ENCODE measurements around the gene PHACTR3.
A peak's percentile ranks its signal among the peaks of the same experiment; 100 is the strongest.

PHACTR3 gene

GRCh38 chr20:59602546-59603080, 1.7 kb upstream of the PHACTR3 start:
- H3K27me3 Mint-ChIP-seq (ENCODE audit: low read depth): peaks cover 99% of the 10 kb centered on the region
- H3K9me3 Mint-ChIP-seq: no peaks in the 10 kb centered on the region
- H3K4me3 Mint-ChIP-seq: no peak overlapping the region
- TF ChIP-seq CTCF (IDR thresholded peaks at IDR 0.05; ENCODE audit: unreplicated experiment in 3 of 3): no peak
- H3K36me3 Mint-ChIP-seq (ENCODE audit: low read depth): no peaks in the 10 kb centered on the region
- H3K4me1 Mint-ChIP-seq: peaks cover 6% of the 10 kb centered on the region
- H3K27ac Mint-ChIP-seq: no peak overlapping the region

- H3K36me3 Mint-ChIP-seq (ENCODE audit: low read depth): no peaks in the 10 kb centered on the region
- no peaks in the 10 kb centered on the region for H3K9me3 Mint-ChIP-seq
- no peak overlapping the region for H3K4me3 Mint-ChIP-seq
- no peak for TF ChIP-seq CTCF (IDR thresholded peaks at IDR 0.05; ENCODE audit: unreplicated experiment in 3 of 3)
- peaks cover 99% of the 10 kb centered on the region for H3K27me3 Mint-ChIP-seq (ENCODE audit: low read depth)
- peaks cover 6% of the 10 kb centered on the region for H3K4me1 Mint-ChIP-seq
- H3K27ac Mint-ChIP-seq: no peak overlapping the region
Measured at GRCh38 chr20:59603176-59603575, 1.2 kb upstream of the PHACTR3 start.

GRCh38 chr20:59604741-59605600, 631 bp downstream of the PHACTR3 start:
- no peak for TF ChIP-seq CTCF (IDR thresholded peaks at IDR 0.05; ENCODE audit: unreplicated experiment in 3 of 3)
- Mint-ChIP-seq H3K36me3 (ENCODE audit: low read depth) (no peaks in the 10 kb centered on the region), H3K4me3 (peak overlapping the region; percentile 27 to 65 (median 64)), H3K4me1 (peaks cover 6% of the 10 kb centered on the region), H3K27me3 (ENCODE audit: low read depth) (peaks cover 99% of the 10 kb centered on the region), H3K27ac (no peak overlapping the region), H3K9me3 (no peaks in the 10 kb centered on the region)

- H3K27me3 Mint-ChIP-seq (ENCODE audit: low read depth): peaks cover 97% of the 10 kb centered on the region
- H3K4me1 Mint-ChIP-seq: peaks cover 6% of the 10 kb centered on the region
- no peak overlapping the region for H3K27ac Mint-ChIP-seq
- no peaks in the 10 kb centered on the region for H3K36me3 Mint-ChIP-seq (ENCODE audit: low read depth)
- TF ChIP-seq CTCF (IDR thresholded peaks at IDR 0.05; ENCODE audit: unreplicated experiment in 3 of 3): no peak
- no peaks in the 10 kb centered on the region for H3K9me3 Mint-ChIP-seq
- H3K4me3 Mint-ChIP-seq: peak overlapping the region; percentile 28 to 64 (median 41)
Measured at GRCh38 chr20:59605601-59606364, 1.4 kb downstream of the PHACTR3 start.

GRCh38 chr20:59606566-59606965, 2.2 kb downstream of the PHACTR3 start:
- Mint-ChIP-seq H3K27me3 (ENCODE audit: low read depth) (peaks cover 97% of the 10 kb centered on the region), H3K27ac (no peak overlapping the region), H3K9me3 (no peaks in the 10 kb centered on the region), H3K36me3 (ENCODE audit: low read depth) (no peaks in the 10 kb centered on the region), H3K4me1 (peaks cover 6% of the 10 kb centered on the region), H3K4me3 (peak overlapping the region in 2 of 3 experiments; percentile 20 to 41)
- no peak for TF ChIP-seq CTCF (IDR thresholded peaks at IDR 0.05; ENCODE audit: unreplicated experiment in 3 of 3)
